HepG2 (cell line): ENCODE results near the gene NCAM2. TPM values are rescaled to one million over a fixed set of nuclear protein-coding genes. Genes with fewer than 3 reads are reported as not detected.

ENCODE experiments used
- ATAC-seq: fragments of 200-7000 bp; cut with Tn5 transposase; 3 replicates; pipeline ENCODE4 v1.9.1; 2020; ENCODE audit warnings: mild to moderate bottlenecking, moderate library complexity
- BruUV-seq: library from RNA; stranded (reverse); fragments of 400-500 nt; replicated peaks from 2 replicates; lab custom pipeline; 2021; lab: Mats Ljungman, UMichigan
- CTCF ChIA-PET: fragments of 300-600 bp; formaldehyde crosslinking; extraction: SDS; loops from one replicate; lab custom pipeline; 2021; ENCODE audit warnings: low total read pairs, inconsistent platforms, low intra/inter-chr PET ratio; lab: Yijun Ruan, JAX
- POLR2A ChIA-PET: fragments of 350-600 bp; sonication (Branson Sonifier 250); formaldehyde crosslinking; loops from one replicate; lab custom pipeline; 2020; ENCODE audit warnings: antibody characterized with exemption, inconsistent platforms; lab: Yijun Ruan, JAX
- DNase-seq: peaks from one replicate; pipeline ENCODE4 v3.0.0-alpha.2; 2015; ENCODE audit warnings: low spot score
- FAIRE-seq: peaks from 3 replicates; lab custom pipeline; 2011; peaks lifted over from hg19 to GRCh38; lab: Jason Lieb, UNC
- H2AFZ ChIP-seq: one replicate; pipeline ENCODE4 v1.6.1; 2011; ENCODE audit warnings: low read length, inconsistent platforms
- H3K27ac ChIP-seq: fragments of 300-600 bp; 3 replicates; pipeline ENCODE4 v1.8.0; 2011; ENCODE audit warnings: mixed run types, mild to moderate bottlenecking, mixed read lengths, low read length, inconsistent platforms; ENCODE audit not compliant: insufficient read depth; ENCODE audit errors: extremely low read length
- H3K27me3 ChIP-seq, 2 experiments: fragments of 200-600 bp in 1 of 2; 2 replicates in 1 of 2; 3 replicates in 1 of 2; pipeline versions ENCODE4 v1.6.0 to v1.8.0; 2011; ENCODE audit warnings: low read length in 2 of 2, mild to moderate bottlenecking in 2 of 2, moderate library complexity in 2 of 2, inconsistent platforms in 1 of 2; ENCODE audit not compliant: insufficient read depth in 2 of 2, control insufficient read depth in 1 of 2
- H3K36me3 ChIP-seq, 2 experiments: fragments of 200-600 bp in 1 of 2; replicated peaks in 1 of 2; 2 replicates in 1 of 2; 3 replicates in 1 of 2; pipeline versions ENCODE4 v1.5.1 to v1.8.0; 2011; ENCODE audit warnings: low read length in 2 of 2, inconsistent platforms in 1 of 2; ENCODE audit not compliant: insufficient read depth in 2 of 2, control insufficient read depth in 1 of 2
- H3K4me1 ChIP-seq: 2 replicates; pipeline ENCODE4 v1.5.1; 2012; ENCODE audit warnings: low read length, inconsistent platforms; ENCODE audit not compliant: insufficient read depth
- H3K4me2 ChIP-seq: 2 replicates; pipeline ENCODE4 v1.6.0; 2011; ENCODE audit warnings: low read depth, low read length, inconsistent platforms
- H3K4me3 ChIP-seq, 3 experiments: fragments of 200-600 bp in 1 of 3; sonication (generic), shearing (Covaris generic) in 1 of 3; replicated peaks in 1 of 3; 2 replicates each; pipeline ENCODE4 v1.5.1; 2011 to 2016; ENCODE audit warnings: low read length in 3 of 3, inconsistent platforms in 2 of 3, low read depth in 2 of 3, mild to moderate bottlenecking in 2 of 3, control low read depth in 1 of 3, mixed read lengths in 1 of 3; ENCODE audit not compliant: insufficient read depth in 1 of 3
- H3K79me2 ChIP-seq: one replicate; pipeline ENCODE4 v1.6.1; 2011; ENCODE audit warnings: low read length, inconsistent platforms; ENCODE audit not compliant: insufficient read depth
- H3K9ac ChIP-seq: 2 replicates; pipeline ENCODE4 v1.6.0; 2011; ENCODE audit warnings: mild to moderate bottlenecking, low read depth, low read length, inconsistent platforms; ENCODE audit not compliant: insufficient read depth
- H3K9me3 ChIP-seq: 2 replicates; pipeline ENCODE4 v1.5.1; 2012; ENCODE audit warnings: mild to moderate bottlenecking, low read length
- H4K20me1 ChIP-seq: 2 replicates; pipeline ENCODE4 v1.6.0; 2011; ENCODE audit warnings: inconsistent platforms, mild to moderate bottlenecking, low read length, moderate library complexity; ENCODE audit not compliant: insufficient read depth
- NFAT5 ChIP-seq: sonication (generic); formaldehyde crosslinking; IDR thresholded peaks from 2 replicates; pipeline ENCODE4 v1.4.0; 2020; ENCODE audit warnings: missing genetic modification reagents
- PBX3 ChIP-seq: sonication (generic); formaldehyde crosslinking; IDR thresholded peaks from 2 replicates; pipeline ENCODE4 v1.8.1; 2023; ENCODE audit warnings: missing genetic modification reagents, inconsistent platforms, borderline replicate concordance
- PCBP2 ChIP-seq: fragments of 200-400 bp; formaldehyde crosslinking; optimal IDR thresholded peaks from 2 replicates; pipeline ENCODE3; 2018; ENCODE audit warnings: low read length, low read depth; ENCODE audit not compliant: poor library complexity, severe bottlenecking
- ZBTB26 ChIP-seq: IDR thresholded peaks from 2 replicates; pipeline ENCODE4 v1.6.1; 2016; ENCODE audit warnings: missing compliant biosample characterization, missing genetic modification reagents, borderline replicate concordance
- ZNF674 ChIP-seq: sonication (generic); formaldehyde crosslinking; IDR thresholded peaks from 2 replicates; pipeline ENCODE4 v1.5.0; 2020; ENCODE audit warnings: low read depth, mild to moderate bottlenecking, missing genetic modification reagents
- WGBS: methylation state at CpG from one replicate; pipeline ENCODE4 v1.1.6; 2017; ENCODE audit warnings: low lambda C conversion rate; 5-methylcytosine and 5-hydroxymethylcytosine counted together
- in situ Hi-C: cut with HindIII; loops from 2 replicates; pipeline ENCODE4 v1.10.0; 2017; ENCODE audit warnings: low pct_unique_long_range_greater_than_20kb; ENCODE audit not compliant: extremely low pct_ligation_motif_present
- intact Hi-C: fragments of 100-400 bp; cut with micrococcal nuclease; formaldehyde crosslinking; loops from one replicate; pipeline ENCODE4 v1.10.0; 2022; ENCODE audit not compliant: unreplicated experiment
- polyA plus RNA-seq, 8 experiments: library from polyadenylated mRNA; depleted of rRNA in 3 of 8; stranded (reverse) in 7 of 8; unstranded in 1 of 8; fragments of >200 nt; fragmentation: Illumina TruSeq in 4 of 8; extraction: Trizol in 4 of 8; gene quantifications; 2 replicates each; pipeline versions ENCODE4 v1.2.1 to v1.2.3, GENCODE V29; 2011 to 2016; ENCODE audit warnings: low read depth in 4 of 8, missing spikeins in 1 of 8, mixed read lengths in 1 of 8; ENCODE audit not compliant: insufficient read depth in 1 of 8
- total RNA-seq, 5 experiments: library from RNA; depleted of rRNA; stranded (reverse); fragments of >200 nt; fragmentation: Illumina TruSeq; extraction: Trizol; gene quantifications; 2 replicates each; pipeline ENCODE4 v1.2.3, GENCODE V29; 2016; ENCODE audit warnings: low read depth in 1 of 5

The NCAM2 gene
- total and polyA plus RNA-seq, 2 of the 13 experiments (the other 11 are each of a cell fraction or from before 2014, with no cell fraction given): not detected

- no peak overlapping the region for H3K4me3 ChIP-seq
- ATAC-seq: no peak
- no peak overlapping the region for H3K27ac ChIP-seq
- no peak for TF ChIP-seq NFAT5 (CRISPR knock-in tag)
- TF ChIP-seq PCBP2: no peak
- TF ChIP-seq ZNF674 (CRISPR knock-in tag): no peak
- TF ChIP-seq PBX3 (CRISPR knock-in tag): no peak
- no peak for TF ChIP-seq ZBTB26 (CRISPR knock-in tag)
- no peaks in the 10 kb centered on the region for H4K20me1 ChIP-seq
- no peaks in the 10 kb centered on the region for H3K79me2 ChIP-seq
- no peak overlapping the region for H2AFZ ChIP-seq
- H3K27me3 ChIP-seq: no peaks in the 10 kb centered on the region
- H3K36me3 ChIP-seq: no peaks in the 10 kb centered on the region
- CTCF ChIA-PET: no interaction called here
- peaks cover 10% of the 10 kb centered on the region for H3K9me3 ChIP-seq
- WGBS: 0% methylated on average over 1 of the region's 1 CpG
- no TSS peak for BruUV-seq
- in situ Hi-C loops: no loop called here
- no peaks in the 10 kb centered on the region for H3K4me1 ChIP-seq
- POLR2A ChIA-PET: no interaction called here
- intact Hi-C loops: no loop called here
- DNase-seq: no peak
- H3K4me2 ChIP-seq: no peak overlapping the region
- no peak overlapping the region for H3K9ac ChIP-seq
- no peak for FAIRE-seq
Measured at GRCh38 chr21:21018821-21019220, 20.6 kb downstream of the NCAM2 start.
